Stimulated activated CD8-positive, alpha-beta memory T cell treated with anti-CD3 and anti-CD28 coated beads, Interleukin-15, amount 100 ng/mL, for 48 hours (primary cell): ENCODE results near the gene GPR107.
A peak's percentile ranks its signal among the peaks of the same experiment; 100 is the strongest.
"Not testable (repeated sequence)": the region's sequence is repeated elsewhere in the genome, so short reads cannot be mapped to it uniquely, and the experiment has no call there.

Source experiments
- DNase-seq, 2 donors: peaks; one replicate each; pipeline ENCODE4 v3.0.0-alpha.2; 2020; ENCODE audit warnings: low read depth in 2 of 2

The GPR107 gene

DNA sequence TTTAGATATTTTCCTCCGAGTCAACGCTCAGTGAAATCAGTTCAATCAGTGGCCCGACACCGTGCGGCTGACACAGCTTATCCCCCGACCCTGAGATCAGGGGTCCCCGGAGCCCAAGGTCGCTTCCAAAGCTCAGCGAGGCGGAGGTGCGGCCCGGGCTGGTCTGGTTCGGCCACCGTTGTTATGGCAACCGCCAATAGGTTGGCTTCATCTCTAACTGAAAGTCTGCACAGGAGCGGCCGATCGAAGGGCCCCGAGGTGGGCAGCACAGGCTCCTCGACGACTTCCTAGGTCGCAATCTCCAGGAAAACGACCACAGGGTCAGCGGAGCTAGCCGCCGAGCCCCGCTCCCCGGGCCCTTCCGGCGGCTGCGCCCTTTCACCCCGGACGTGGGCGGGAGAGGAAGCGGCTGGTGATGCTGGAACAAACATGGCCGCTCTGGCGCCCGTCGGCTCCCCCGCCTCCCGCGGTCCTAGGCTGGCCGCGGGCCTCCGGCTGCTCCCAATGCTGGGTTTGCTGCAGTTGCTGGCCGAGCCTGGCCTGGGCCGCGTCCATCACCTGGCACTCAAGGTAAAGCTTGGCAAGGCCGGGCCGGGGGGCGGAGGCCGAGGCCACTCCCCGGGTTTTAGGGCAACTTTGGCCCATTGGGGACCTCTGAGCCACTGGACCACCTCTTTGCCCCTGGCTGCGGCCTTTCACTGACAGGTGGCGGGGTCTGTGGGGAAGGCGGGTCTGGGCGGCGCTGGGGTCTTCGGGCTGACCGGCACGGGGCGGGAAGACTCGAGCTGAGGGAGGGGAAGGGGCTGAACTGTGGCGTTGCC is at the start of gene GPR107:
Gene GPR107 (plus strand): TSS at position 403 of the 821 bp plus-strand sequence. CDS start 27 bp downstream, at position 430.
- peak; percentile 63 to 76 for DNase-seq

DNA sequence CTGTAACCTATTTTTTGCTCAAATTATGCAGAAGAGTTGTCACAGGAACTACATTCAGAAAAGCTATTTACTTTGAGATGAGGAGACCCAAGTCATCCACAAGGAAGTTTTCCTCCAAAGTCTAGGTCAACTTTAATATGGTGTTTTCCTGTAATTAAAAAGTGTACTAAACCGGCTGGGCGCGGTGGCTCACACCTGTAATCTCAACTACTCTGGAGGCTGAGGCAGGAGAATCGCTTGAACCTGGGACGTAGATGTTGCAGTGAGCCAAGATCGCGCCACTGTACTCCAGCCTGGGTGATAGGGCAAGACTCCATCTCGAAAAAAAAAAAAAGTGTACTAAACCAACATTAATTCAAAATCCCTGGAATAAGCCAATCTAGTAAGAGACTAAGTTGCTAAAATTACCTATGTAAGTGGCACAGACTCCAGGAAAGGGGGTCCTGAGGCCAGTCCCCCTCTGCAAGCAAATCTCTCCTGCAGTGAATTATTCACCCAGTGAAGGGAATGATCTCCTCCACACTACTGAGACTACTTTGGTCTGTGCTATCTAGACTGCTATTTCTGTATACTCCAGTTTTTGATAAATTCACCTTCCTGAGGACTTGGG is 49.7 kb upstream of the GPR107 start:
- DNase-seq: no peak

DNA sequence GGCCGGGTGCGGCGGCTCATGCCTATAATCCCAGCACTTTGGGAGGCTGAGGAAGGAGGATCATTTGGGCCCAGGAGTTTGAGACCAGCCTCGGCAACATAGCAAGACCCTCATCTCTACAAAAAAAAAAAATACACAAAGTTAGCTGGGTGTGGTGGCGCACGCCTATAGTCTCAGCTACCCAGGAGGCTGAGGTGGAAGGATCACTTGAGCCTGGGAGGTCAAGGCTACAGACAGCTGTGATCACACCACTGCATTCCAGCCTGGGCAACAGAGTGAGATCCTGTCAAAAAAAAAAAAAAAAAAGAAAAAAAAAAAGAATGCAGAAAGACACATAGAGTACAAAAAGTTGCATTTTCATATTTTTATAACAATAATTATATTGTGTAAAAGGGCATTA is 46.8 kb upstream of the GPR107 start:
- DNase-seq: not testable (repeated sequence)

DNA sequence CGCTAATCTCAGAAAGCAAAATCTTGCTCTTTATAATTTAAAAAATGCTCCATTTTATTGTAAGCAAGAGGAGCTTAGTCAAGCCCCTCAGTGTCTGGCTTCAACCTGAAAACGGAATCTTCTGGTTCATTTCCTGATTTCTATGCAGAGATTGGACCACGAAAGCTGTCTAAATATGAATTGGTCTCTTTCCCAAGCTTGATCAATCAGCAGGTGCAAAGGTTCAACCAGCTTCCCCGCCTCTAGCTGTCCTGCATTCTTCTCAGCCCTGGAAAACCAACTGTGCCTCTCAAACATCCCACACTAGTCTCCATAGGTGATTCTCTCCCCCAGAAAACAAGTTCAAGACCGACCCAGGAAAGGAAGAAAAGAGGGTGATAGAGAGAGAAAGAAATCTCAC is 45.2 kb upstream of the GPR107 start:
- DNase-seq: no peak

DNA sequence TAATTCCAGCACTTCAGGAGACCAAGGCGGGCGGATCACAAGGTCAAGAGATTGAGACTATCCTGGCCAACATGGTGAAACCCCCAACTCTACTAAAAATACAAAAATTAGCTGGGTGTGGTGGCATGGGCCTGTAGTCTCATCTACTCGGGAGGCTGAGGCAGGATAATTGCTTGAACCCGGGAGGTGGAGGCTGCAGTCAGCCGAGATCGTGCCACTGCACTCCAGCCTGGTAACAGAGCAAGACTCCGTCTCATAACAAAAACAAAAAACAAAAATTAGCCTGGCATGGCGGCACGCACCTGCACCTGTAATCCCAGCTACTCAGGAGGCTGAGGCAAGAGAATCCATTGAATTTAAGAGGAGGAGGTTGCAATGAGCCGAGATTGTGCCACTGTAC is 44.2 kb upstream of the GPR107 start:
- not testable (repeated sequence) for DNase-seq

DNA sequence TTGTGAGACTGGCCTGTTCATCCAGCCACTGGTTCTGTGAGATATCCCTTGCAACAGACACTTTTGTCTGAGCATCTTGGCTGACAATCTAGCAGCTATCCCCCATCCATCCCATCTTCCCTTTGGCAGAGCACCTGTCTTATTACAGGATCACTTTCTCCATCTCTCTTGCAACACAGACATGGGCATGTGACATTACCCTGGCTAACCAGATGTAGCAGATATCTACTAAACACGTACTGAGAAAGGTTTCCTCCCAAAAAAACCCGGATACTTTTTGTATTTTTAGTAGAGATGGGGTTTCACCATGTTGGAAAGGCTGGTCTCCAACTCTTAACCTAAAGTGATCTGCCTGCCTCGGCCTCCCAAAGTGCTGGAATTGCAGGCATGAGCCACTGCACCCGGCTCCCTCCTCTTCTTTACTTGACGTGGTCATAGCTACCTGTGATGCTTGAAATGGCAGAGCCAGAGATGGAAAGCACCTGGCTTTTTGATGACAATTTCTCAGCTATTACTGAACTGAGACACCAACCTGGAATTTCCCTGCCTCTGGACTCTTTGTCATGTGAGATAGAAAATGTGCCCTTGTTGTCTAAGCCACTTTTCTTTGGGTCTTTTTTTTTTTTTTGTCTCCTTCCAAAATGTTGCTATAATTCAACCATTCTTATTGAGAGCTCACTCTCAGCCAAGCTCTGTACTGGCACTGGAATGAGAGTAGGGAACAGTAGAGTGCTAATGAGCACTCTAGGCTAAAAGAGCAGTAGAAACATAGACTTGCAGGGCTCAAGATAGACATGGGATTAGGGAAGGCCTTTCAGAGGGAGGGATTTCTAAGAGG is 43.3 kb upstream of the GPR107 start:
- DNase-seq: no peak

DNA sequence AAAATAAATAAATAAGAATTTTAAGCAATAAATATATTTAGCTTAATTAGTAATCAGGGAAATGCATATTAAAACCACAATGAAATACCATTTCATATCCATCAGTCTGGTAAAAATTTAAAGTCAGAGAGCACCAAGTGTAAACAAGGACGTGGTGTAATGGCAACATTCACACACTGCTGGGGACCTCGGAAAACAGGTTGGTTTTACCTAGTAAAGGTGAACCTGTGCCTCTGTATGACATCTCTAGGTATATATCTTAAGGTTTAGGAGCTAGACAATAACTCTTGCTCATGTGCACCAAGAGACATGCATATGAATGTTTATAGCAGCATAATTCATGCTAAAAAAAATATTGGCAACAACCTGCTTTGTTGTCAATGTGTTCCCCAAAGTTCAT is 40.4 kb upstream of the GPR107 start:
- DNase-seq: no peak

DNA sequence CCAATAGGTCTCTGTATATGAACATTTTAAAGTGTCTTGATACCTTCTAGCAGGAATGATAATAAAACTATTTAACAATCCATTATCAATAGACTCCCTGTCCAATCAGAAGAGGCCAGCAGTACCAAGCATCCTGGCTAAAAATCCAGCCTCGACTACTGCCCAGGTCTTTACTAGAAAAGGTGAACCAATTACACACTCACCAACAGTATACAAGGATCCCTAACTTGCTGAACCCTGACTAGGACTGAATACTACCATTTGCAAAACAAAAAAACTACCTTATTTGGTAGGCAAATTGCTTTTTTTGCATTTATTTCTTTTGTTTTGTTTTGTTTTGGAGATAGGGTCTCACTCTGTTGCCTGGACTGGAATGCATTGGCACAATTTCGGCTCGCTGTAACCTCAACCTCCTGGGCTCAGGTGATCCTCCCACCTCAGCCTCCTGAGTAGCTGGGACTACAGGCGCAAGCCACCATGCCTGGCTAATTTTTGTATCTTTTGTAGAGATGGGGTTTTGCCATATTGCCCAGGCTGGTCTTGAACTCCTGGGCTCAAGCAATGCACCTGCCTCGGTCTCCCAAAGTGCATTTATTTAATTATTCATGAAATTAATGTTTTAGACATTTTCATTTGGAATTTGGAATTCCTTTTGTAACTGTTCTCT is 38.2 kb upstream of the GPR107 start:
- no peak for DNase-seq

DNA sequence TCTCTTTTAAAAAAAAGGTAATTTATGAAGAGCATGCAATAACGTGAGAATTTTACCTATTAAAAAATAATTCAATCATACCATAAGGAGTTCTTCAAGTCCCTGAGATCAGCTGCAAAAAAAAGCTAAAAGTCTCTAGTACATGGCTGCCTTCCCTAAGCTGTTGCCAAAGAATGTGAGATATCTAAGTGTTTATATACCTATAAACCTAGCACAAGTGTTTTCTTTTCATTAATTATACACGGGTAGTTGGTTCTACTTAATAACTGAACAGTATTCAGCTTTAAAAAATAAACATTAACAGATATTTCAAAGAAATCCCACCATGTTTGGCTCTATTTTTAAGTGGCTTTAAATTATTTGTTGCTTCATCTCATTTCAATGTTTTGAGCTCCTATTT is 36.6 kb upstream of the GPR107 start:
- no peak for DNase-seq

DNA sequence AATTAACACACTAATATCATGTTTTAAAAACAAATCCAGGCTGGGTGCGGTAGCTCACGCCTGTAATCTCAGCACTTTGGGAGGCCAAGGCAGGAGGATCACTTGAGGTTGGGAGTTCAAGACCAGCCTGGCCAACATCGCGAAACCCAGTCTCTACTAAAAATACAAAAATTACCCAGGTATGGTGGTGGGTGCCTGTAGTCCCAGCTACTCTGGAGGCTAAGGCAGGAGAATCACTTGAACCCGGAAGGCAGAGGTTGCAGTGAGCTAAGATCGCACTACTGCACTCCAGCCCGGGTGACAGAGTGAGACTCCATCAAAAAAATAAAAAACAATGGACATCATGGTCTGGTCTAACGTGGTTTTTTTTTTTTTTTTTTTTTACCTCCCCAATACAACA is 36.2 kb upstream of the GPR107 start:
- not testable (repeated sequence) for DNase-seq

DNA sequence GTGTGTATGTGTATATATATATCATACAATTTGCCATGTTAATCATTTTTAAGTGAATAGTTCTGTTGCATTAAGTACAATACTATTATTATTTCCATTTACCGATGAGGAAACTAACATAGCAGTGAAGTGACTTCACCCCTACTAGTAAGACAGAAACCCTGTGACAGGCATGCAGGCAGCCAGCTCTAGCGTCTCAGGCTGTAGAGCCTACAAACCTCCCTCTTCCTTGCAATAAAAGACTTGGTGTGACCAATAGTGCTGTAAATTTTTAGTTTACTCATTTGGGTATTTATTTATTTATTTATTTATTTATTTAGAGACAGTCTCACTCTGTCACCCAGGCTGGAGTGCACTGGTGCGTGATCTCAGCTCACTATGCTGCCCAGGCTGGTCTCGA is 35.4 kb upstream of the GPR107 start:
- DNase-seq: no peak

DNA sequence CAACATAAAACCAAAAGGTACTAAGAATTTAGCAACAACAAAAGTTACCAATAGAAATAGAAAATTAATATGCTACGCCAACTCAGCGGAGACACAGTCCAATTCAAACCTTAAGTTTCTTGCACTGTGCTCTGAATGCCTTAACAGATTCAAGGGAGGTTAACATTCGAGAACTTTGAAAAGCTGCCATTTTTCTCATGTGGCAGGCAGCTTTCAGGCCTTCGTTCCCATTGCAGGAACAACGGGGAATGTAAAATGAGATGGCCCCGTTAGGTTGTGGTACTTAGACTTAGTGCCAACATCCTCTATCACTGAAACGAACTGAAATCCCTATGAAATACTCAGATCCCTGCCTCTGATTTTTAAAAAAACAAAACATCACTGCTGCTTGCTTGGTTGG is 33.1 kb upstream of the GPR107 start:
- DNase-seq: no peak

DNA sequence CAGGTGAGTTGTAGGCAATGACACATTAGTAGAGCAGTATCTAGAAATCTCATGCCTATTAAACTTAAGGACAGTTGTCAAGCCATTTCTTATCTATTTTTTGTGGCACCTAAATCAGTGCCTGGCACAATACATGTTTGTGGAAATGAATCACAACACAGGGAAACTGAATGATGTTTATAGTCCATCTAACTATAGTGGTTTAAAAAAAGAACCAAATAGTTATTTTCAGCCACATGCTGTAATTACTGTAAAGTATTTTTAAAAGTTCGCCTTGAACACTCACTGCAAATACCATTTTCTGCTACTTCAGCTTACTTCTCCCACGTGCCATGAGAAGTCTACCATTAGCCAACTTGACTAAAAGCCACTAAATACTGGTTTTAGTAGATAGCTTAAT is 32.6 kb upstream of the GPR107 start:
- no peak for DNase-seq

DNA sequence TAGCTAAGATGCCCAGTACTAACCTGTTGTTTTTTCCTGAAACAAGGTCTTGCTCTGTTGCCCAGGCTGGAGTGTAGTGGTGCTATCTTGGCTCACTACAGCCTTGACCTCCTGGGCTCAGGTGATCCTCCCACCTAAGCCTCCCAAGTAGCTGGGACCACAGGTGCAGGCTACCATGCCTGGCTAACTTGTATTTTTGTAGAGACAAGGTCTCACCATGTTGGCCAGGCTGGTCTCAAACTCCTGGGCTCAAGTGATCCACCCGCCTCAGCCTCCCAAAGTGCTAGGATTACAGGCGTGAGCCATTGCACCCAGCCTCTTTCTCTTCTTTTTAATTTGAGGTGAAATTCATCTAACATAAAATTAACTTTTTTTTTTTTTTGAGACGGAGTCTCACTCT is 31.9 kb upstream of the GPR107 start:
- DNase-seq: not testable (repeated sequence)

DNA sequence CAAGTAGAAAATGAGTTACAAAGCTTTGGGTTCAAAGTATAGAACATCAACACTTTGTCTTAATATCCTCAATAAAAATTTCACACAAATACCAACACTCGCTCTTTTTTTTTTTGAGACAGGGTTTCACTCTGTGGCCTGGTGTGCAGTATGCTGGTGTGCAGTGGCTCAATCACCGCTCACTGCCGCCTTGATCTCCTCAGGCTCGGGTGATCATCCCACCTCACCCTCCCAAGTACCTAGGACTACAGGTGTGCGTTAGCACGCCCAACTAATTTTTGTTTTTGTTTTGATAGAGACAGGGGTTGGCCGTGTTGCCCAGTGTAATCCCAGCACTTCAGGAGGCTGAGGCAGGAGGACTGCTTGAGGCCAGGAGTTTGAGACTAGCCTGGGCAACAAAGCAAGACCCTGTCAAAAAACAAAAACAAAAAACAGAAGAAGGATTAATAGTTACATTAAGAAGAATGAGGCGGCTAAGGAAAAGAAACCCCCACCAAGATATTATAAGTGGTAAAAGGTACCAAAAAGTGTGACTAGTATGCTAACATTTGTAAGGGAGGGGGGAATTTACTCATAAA is 31.1 kb upstream of the GPR107 start:
- DNase-seq: no peak

DNA sequence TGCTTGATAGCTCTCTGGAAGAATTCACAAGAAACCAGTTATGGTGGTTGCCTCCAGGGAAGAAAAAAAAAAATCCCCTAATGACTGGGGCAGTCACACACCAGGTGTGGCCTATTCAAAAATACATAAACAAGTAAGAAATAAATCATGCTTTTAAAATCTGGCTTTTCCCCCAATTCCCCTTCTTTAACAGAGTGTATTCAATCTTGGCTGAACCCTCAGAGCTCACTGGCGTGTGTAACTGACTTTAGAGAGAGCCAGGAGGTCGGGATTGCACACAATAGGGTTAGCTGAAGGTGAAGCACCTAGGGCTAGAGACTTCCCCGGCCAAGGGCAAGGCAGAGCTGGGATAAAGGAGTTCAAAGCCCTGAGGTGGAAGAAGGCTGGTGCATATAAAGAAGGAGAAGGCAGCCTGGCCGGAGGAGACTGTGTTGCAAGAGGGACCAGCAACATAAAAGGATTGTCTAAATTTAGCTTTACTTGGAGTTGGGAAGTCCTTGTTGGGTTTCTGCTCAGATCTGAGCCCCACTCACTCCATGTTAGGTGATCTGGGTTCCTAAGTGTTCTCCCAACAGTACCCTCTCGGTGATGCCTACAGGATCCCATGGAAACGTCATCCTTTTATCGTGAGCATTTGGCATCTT is 30.4 kb upstream of the GPR107 start:
- DNase-seq: no peak

DNA sequence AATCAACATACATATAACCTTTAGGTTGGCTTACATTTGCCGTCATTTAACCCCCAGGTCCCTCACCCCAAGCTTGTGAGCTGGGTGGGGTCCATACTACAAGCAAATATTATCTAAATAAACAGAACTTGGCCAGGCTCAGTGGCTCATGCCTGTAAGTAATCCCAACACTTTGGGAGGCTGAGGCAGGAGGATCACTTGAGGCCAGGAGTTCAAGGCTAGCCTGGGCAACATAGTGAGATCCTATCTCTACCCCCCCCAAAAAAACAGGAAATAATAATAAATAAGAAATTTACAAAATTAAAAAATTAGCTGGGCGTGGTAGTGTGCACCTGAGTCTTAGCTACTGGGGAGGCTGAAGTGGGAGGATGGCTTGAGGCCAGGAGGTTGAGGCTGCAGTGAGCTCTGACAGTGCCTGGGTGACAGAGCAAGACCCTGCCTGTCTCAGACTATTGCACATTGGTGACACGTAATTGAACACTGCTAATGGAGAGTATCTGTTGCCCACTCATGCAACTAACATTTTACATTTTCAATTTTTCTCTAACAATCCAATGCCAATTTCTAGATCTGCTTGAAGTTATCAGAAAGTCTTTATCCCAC is 29.6 kb upstream of the GPR107 start:
- DNase-seq: no peak

DNA sequence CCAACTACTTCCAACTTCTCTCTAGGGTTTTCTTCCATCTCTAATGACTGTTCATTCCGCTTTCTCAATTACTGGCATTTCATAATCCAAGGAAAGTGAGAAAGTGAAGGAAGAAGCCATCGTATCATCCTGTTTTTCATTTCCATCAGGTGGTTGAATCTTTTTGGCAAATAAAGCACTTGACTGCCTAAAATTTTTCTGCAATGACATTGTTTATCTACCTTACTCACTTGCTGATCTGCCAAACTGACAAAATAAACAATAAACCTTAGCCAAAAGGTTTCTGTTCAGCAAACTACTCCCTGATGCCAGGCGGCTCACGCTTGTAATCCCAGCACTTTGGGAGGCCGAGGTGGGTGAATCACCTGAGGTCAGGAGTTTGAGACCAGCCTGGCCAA is 29.1 kb upstream of the GPR107 start:
- no peak for DNase-seq

DNA sequence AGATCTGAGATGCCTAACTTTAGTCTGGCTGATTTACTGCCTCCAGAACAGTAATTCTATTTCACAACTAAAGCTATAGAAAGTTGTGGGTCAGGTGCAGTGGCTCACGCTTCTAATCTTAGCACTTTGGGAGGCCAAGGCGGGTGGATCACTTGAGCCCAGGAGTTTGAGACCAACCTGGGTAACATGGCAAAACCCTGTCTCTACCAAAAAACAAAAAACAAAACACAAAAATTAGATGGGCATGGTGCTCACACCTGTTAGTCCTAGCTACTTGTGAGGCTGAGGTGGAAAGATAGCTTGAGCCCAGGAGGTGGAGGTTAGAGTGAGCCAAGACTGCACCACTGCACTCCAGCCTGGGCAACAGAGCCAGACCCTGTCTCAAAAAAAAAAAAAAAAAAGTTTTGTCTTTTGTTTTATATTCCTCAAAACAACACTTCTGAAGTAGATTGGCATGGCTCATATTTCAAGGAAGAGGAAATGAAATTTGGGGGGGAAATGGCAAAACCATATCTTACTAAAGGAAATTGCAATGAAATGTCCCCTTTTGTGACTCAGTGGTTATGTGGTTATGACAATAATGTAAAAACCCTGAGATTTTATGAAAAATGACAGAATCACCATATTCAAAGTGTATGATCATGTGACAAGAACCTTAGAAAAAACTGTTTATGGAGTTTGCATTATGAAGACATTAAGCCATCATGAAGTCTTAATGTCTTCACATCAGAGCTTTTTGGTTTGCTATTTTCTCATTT is 26.9 kb upstream of the GPR107 start:
- DNase-seq: no peak
